ENCODE data around the gene FBXO8.
A peak's percentile ranks its signal among the peaks of the same experiment; 100 is the strongest.

Gene FBXO8

GRCh38 chr4:174204164-174204831 lies 79.2 kb downstream of the FBXO8 start:
- DNase-seq = no peak

- peak in 1 of 3 experiments; percentile 9 for DNase-seq
These were observed 81.6 kb downstream of the FBXO8 start for GRCh38 chr4:174201871-174202270.

- DNase-seq = no peak
These were observed 83.7 kb downstream of the FBXO8 start for GRCh38 chr4:174199735-174200134.

- peak in 1 of 3 experiments; percentile 4 for DNase-seq
These were observed 84.6 kb downstream of the FBXO8 start for GRCh38 chr4:174198828-174199227.

GRCh38 chr4:174198396-174198795 lies 85.1 kb downstream of the FBXO8 start:
- no peak for DNase-seq

- DNase-seq = no peak
These were observed 89.8 kb downstream of the FBXO8 start for GRCh38 chr4:174193438-174194374.

- no peak for DNase-seq
These were observed 90.5 kb downstream of the FBXO8 start for GRCh38 chr4:174192943-174193342.

GRCh38 chr4:174190832-174191500 lies 92.5 kb downstream of the FBXO8 start:
- DNase-seq = no peak

GRCh38 chr4:174189392-174190015 lies 94.0 kb downstream of the FBXO8 start:
- no peak for DNase-seq

Data from NCI-H1417 (cell line).